Mesothelial cell of epicardium (in vitro differentiated cells): Measurements from ENCODE around the gene RFFL. TPM values are rescaled to one million over a fixed set of nuclear protein-coding genes. Genes with fewer than 3 reads are reported as not detected.

Experiments used
- DNase-seq, 2 experiments: peaks; one replicate each; pipeline ENCODE4 v3.0.0; 2021; ENCODE audit warnings: low spot score in 2 of 2; ENCODE audit not compliant: unreplicated experiment in 2 of 2
- H3K27ac Mint-ChIP-seq: 2 replicates; pipeline ENCODE4 v1.8.0; 2021; ENCODE audit warnings: mixed read lengths
- H3K27me3 Mint-ChIP-seq: 2 replicates; pipeline ENCODE4 v1.8.0; 2021; ENCODE audit warnings: low read depth, mixed read lengths
- H3K36me3 Mint-ChIP-seq: 2 replicates; pipeline ENCODE4 v1.8.0; 2021; ENCODE audit warnings: mixed read lengths
- H3K4me1 Mint-ChIP-seq: 2 replicates; pipeline ENCODE4 v1.8.0; 2021; ENCODE audit warnings: mixed read lengths
- H3K4me3 Mint-ChIP-seq: 2 replicates; pipeline ENCODE4 v1.8.0; 2021; ENCODE audit warnings: mild to moderate bottlenecking, moderate library complexity, mixed read lengths
- H3K9me3 Mint-ChIP-seq: 2 replicates; pipeline ENCODE4 v1.8.0; 2021; ENCODE audit warnings: mixed read lengths
- CTCF ChIP-seq: fragments of 200-600 bp; sonication (generic); IDR thresholded peaks from one replicate; pipeline ENCODE4 v1.5.0; 2021; ENCODE audit warnings: antibody characterized with exemption; ENCODE audit not compliant: unreplicated experiment
- total RNA-seq: library from RNA; stranded (reverse); gene quantifications from 3 replicates; pipeline ENCODE4 v1.2.1, GENCODE V29; 2021

Gene RFFL
- total RNA-seq, 1 donor from 2014 or later = 19.8 TPM

- Mint-ChIP-seq H3K4me1 (peaks cover 11% of the 10 kb centered on the region), H3K36me3 (peaks cover 4% of the 10 kb centered on the region), H3K4me3 (no peak overlapping the region), H3K27me3 (no peaks in the 10 kb centered on the region), H3K9me3 (no peaks in the 10 kb centered on the region), H3K27ac (peak overlapping the region; percentile 61)
- no peak for DNase-seq
- no peak for TF ChIP-seq CTCF
Observed at GRCh38 chr17:35057332-35057915, 6.1 kb downstream of the RFFL start.

DNA sequence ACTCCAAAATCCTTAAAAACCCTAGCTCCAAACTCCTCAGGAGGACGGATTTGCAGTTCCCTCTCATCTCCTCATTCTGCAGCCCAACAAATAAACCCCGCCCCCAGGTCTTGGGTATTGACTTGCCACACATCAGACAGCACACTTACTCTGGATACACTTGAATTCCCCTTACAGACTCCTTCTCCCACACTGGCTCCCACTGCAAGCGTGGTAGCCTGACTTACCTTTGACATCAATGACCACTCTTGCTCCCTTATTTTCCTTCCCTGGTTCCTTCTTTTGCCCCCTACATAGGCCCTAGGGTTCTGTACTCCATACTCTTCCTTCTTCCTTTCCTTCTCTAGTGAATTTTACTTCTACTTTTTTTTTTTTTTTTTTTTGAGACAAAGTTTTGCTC is 7.5 kb downstream of the RFFL start:
- Mint-ChIP-seq H3K4me1 (peaks cover 11% of the 10 kb centered on the region), H3K27ac (no peak overlapping the region), H3K4me3 (no peak overlapping the region), H3K36me3 (peaks cover 4% of the 10 kb centered on the region), H3K27me3 (no peaks in the 10 kb centered on the region), H3K9me3 (no peaks in the 10 kb centered on the region)
- no peak for DNase-seq
- TF ChIP-seq CTCF = no peak

DNA sequence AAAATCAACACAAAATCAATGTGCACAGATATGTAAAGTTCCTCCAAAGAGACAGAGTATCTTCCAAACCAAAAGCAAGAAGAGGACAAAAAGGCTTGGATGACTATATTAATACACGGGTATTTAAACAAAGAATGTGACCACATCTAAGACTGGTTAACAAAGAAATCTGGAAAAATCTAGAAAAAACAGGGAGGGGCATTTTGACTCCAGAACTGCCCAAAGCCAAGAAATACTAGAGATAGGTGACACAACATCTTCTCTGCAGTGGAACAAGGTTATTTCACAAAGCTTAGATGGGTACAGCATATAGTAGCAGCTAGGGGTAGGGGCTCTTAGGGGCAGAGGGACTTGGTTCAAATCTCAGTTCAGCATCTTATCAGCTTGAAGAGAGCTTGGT is 10.3 kb downstream of the RFFL start:
- TF ChIP-seq CTCF = no peak
- no peak overlapping the region for H3K27ac Mint-ChIP-seq
- no peaks in the 10 kb centered on the region for H3K27me3 Mint-ChIP-seq
- DNase-seq = no peak
- peaks cover 2% of the 10 kb centered on the region for H3K36me3 Mint-ChIP-seq
- peaks cover 20% of the 10 kb centered on the region for H3K4me1 Mint-ChIP-seq
- no peaks in the 10 kb centered on the region for H3K9me3 Mint-ChIP-seq
- no peak overlapping the region for H3K4me3 Mint-ChIP-seq

GRCh38 chr17:35052780-35053179 is 10.7 kb downstream of the RFFL start:
- no peaks in the 10 kb centered on the region for H3K9me3 Mint-ChIP-seq
- TF ChIP-seq CTCF = no peak
- H3K4me1 Mint-ChIP-seq = peaks cover 16% of the 10 kb centered on the region
- H3K27ac Mint-ChIP-seq = no peak overlapping the region
- H3K27me3 Mint-ChIP-seq = no peaks in the 10 kb centered on the region
- peaks cover 2% of the 10 kb centered on the region for H3K36me3 Mint-ChIP-seq
- no peak for DNase-seq
- no peak overlapping the region for H3K4me3 Mint-ChIP-seq

DNA sequence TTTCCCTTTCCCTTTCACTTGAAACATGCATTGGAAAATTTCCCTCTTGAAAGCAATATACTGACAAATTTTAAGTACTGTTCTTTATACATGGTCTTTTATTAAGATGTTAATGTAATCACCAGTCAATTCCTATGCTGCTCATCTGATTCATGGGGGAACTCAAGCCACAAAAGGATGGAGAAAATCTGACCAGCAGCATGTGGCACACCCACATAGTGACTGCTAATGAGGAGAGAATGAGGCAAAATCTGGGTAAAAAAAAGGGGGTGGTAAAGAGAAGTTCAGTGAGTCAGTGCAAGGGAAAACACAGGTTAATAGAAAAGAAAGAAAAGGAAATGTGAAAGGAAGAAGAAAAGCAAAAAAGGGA is 11.3 kb downstream of the RFFL start:
- Mint-ChIP-seq H3K27ac (no peak overlapping the region), H3K4me1 (peaks cover 11% of the 10 kb centered on the region), H3K36me3 (peaks cover 2% of the 10 kb centered on the region)

More for the DNA sequence above, 11.3 kb downstream of the RFFL start:
- H3K27me3 Mint-ChIP-seq = no peaks in the 10 kb centered on the region
- no peak for TF ChIP-seq CTCF
- H3K9me3 Mint-ChIP-seq = no peaks in the 10 kb centered on the region
- no peak overlapping the region for H3K4me3 Mint-ChIP-seq
- DNase-seq = no peak
